GM18499 (cell line): ENCODE results near the gene TMTC1.
"Not testable (repeated sequence)": the region's sequence is repeated elsewhere in the genome, so short reads cannot be mapped to it uniquely, and the experiment has no call there.

ENCODE experiments used
- ATAC-seq: cut with Tn5 transposase; IDR thresholded peaks from one replicate; pipeline ENCODE4 v1.9.1; 2021; ENCODE audit warnings: moderate number of reproducible peaks; ENCODE audit not compliant: insufficient read depth, unreplicated experiment

The TMTC1 gene

DNA sequence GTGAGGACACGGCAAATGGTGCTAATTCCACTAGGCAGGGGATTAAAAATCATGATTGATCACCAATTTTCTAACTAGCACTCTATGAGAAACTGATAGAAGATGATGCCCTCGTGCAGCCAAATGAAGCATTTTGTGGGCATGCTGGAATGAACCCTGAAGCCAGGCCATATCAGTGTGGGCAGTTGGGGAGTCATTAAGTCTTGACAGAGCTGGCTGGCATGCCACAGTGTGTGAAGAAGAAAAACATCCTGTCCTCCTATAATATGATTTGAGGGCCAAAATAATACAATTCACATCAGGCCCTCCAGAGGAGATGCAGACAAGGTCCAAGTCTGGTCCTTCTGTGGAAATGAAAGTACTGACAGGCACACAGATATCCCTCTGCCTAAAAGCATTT is 107.1 kb downstream of the TMTC1 start:
- no peak for ATAC-seq

GRCh38 chr12:29674463-29674862 is 109.3 kb downstream of the TMTC1 start:
- no peak for ATAC-seq

DNA sequence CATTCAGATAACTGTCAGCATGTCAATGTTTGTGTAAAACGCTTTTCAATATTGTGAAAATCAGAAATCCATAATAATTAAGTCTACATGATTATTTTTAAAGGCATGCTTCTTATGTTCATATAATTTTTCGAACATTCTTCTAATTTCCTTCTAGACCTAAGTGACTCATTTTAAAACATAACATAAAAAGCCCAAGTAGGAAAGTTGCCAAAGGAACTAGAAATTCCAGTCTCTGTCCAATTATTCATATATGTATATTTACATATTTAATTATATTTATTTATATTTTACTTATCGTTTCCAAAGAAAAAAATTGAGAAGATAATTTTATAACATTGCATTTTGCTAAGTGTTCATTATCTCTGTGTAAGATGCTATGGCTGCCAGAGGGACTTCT is 110.4 kb downstream of the TMTC1 start:
- ATAC-seq, result no peak

DNA sequence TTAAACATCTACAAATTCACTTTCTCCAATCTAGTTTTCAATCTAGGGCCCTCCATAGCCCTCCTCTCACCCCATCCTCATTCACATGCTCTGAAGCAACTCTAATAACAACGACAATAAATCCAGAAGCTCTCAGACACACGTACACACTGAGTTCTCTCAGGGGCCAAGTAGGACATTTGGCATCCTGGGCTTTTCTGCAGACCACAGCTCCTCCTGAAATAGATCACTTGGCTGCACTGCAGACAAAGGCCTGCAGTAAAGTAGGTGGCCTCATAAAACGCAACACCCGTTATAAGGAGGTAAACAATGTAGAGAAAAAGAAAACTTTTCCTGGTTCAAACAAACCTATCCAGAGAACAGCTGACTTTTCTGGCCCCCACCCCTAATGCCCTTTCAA is 111.2 kb downstream of the TMTC1 start:
- ATAC-seq, result no peak

DNA sequence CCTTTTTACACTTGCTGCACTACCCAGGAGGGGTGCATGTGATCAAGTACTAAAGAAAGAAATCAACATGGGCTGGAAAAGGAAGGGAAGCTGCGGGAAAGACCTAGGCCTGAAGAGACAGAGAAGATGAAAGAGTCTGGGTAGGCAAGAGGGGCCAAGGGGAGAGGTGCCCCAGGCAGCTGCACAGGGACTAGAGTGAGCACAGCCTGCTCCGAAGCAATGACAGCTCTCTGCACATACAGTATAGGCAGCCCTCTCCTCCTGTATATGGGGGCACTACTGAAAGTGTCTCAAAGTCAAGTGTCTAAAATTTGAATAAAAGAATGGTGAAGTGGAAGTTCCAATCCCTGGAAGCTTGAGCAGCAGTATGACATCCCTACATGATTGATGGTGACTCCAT is 112.0 kb downstream of the TMTC1 start:
- no peak for ATAC-seq

- ATAC-seq, result no peak
These were observed 116.7 kb downstream of the TMTC1 start for GRCh38 chr12:29667011-29667410.

- ATAC-seq, result no peak
These were observed 118.6 kb downstream of the TMTC1 start for GRCh38 chr12:29665107-29665506.

GRCh38 chr12:29662734-29663323 is 120.9 kb downstream of the TMTC1 start:
- ATAC-seq, result no peak

GRCh38 chr12:29660847-29661246 is 122.9 kb downstream of the TMTC1 start:
- ATAC-seq, result no peak

GRCh38 chr12:29656762-29657538 is 126.8 kb downstream of the TMTC1 start:
- no peak for ATAC-seq

DNA sequence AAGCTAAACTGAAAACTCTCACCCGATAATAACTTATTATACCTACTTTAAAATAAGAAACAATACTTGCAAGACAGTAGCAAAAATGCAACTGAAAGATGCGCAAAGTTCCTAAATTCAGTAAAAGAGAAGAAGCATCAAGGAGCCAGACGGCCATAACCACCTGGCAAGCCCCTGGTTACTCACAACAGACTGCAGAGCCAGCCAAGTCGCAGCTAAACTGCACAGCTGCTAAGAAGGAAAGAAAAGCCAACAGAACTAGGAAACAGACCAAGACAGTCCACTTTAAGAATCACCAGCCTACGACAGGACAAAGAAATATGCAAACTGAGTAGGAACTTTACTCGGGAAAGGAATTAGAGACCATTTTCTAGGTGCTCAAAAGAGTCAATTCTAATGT is 127.9 kb downstream of the TMTC1 start:
- no peak for ATAC-seq

- no peak for ATAC-seq
These were observed 130.5 kb downstream of the TMTC1 start for GRCh38 chr12:29653286-29653685.

- ATAC-seq, result no peak
These were observed 133.4 kb downstream of the TMTC1 start for GRCh38 chr12:29650371-29650770.

DNA sequence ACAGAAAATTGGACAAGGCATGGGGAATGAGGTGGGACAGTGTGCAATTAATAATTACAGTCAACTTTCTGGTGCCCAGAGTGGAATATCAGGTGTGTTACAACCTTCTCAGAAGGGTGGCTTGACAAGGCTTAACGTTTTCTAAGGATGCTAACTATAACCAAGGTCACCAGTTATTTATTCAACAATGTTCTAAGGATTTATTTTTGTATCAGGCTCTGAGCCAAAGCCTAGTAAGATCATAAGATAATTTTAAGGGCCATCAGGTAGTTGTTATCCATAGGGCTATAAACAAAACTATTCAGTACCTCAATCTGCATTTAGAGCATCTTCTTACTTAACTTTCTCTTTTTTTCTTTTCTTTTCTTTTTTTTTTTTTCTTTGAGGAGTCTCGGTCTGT is 134.0 kb downstream of the TMTC1 start:
- ATAC-seq, result no peak

- no peak for ATAC-seq
These were observed 139.1 kb downstream of the TMTC1 start for GRCh38 chr12:29644536-29645162.

DNA sequence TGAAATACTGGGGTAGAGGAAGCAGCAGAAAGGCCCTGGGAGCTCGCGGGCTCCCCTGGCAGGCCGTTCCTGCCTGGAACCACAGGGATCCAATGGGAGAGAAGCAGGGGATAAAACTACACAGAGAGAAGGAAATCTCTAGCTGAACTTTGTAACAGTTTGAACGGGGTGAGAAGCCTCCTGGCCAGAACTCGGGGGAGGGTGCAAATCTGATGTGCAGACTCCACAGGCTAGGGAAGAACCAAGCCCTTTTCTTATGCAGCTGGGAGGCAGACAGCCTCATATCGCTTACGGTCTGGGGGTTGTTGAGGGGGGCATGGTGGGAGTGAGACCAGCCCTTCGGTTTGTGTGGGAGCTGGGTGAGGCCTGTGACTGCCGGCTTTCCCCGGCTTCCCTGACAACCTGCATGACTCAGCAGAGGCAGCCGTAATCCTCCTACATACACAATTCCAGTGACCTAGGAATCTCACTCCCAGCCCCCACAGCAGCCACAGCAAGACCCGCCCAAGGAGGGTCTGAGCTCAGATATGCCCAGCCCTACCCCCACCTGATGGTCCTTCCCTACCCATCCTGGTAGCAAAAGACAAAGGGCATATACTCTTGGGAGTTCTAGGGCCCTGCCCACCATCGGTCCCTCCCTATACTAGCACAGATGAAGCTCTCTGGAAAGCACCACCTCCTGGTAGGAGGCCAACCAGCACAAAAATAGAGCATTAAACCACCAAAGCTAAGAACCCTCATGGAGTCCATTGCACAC is 143.0 kb downstream of the TMTC1 start:
- ATAC-seq, result no peak

DNA sequence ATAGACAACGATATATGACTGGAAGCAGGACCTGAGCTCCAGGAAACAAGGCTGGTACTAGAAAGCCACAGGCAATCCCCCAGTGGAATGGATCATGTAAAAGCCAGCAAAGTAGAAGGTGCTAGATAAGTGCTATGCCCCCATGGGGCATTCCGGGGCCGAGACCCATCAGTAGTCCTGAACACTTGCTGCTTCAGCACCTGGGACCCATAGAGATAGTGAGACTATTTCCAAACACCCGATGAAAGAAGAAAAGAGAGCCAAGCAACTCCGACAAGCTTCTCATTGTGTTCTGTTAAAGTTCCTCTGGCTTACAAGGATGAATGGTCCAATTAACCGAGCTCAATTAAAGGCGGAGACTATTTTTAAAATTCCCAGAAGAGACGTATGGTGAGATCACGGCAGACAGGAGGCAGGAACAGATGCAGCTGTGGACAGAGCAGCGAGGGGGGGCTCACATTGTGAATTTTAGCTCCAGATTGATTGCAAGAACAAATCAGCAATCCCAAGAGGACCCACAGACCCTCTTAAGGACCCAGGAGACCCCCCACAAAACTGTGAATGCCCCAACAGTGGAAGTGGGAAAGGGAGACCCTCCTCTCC is 143.7 kb downstream of the TMTC1 start:
- no peak for ATAC-seq

DNA sequence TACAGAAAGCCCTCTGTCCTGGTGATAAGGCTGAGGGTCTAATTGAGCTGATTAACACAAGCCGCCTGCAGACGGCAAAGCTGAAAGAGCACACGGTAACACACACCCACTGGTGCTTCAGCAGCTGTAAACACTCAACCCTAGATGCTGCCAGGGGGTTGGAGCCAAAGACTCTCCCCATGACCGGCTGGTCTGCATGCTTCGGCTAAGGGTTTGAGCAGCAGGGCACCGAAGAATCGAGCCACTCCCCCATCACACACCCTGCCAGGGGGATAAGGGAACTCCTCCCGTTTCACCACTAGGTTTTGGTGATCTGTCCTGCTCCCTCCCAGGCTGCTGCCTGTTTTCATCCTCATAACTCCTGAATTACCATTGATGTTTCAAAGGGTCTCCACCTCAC is 145.2 kb downstream of the TMTC1 start:
- no peak for ATAC-seq

GRCh38 chr12:29634057-29634456 is 149.7 kb downstream of the TMTC1 start:
- no peak for ATAC-seq

DNA sequence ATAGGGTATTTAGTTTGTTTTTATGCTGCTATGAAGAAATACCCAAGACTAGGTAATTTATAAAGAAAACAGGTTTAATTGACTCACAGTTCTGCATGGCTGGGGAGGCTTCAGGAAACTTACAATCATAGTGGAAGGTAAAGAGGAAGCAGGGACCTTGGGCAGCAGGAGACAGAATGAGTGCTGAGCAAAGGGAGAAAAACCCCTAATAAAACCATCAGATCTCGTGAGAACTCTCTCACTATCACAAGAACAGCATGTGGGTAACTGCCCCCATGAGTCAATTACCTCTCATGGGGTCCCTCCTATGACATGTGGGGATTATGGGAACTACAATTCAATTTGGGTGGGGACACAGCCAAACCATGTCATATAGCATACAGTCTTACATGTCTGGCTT is 153.6 kb downstream of the TMTC1 start:
- ATAC-seq, result not testable (repeated sequence)

GRCh38 chr12:29627221-29627620 is 156.5 kb downstream of the TMTC1 start:
- no peak for ATAC-seq
